Prostate gland (tissue), 2 donors: ENCODE data around the gene PPM1G. TPM values are rescaled to one million over a fixed set of nuclear protein-coding genes. Genes with fewer than 3 reads are reported as not detected.

Source experiments
- DNase-seq: peaks from one replicate; pipeline ENCODE4 v3.0.0-alpha.2; 2019; ENCODE audit warnings: low spot score
- H3K27ac ChIP-seq, 2 donors: fragments of 200-600 bp; sonication (generic); 2 replicates each; pipeline ENCODE4 v1.5.1; 2017 to 2019
- H3K27me3 ChIP-seq: fragments of 200-600 bp; sonication (generic); replicated peaks from 2 replicates; pipeline ENCODE4 v1.5.1; 2019; ENCODE audit not compliant: insufficient read depth
- H3K36me3 ChIP-seq, 2 donors: fragments of 200-600 bp; sonication (generic); 1 replicate in 1 of 2; 2 replicates in 1 of 2; pipeline versions ENCODE4 v1.5.1 to v1.8.1; 2017 to 2019
- H3K4me1 ChIP-seq: fragments of 200-600 bp; sonication (generic); replicated peaks from 2 replicates; pipeline ENCODE4 v1.5.1; 2019
- H3K4me3 ChIP-seq, 2 donors: fragments of 200-600 bp; sonication (generic); 2 replicates each; pipeline ENCODE4 v1.5.1; 2017 to 2019
- H3K9me3 ChIP-seq: fragments of 200-600 bp; sonication (generic); 2 replicates; pipeline ENCODE4 v1.5.1; 2017
- POLR2A ChIP-seq: fragments of 450-650 bp; IDR thresholded peaks from one replicate; pipeline ENCODE4 v1.6.1; 2016; ENCODE audit warnings: antibody characterized with exemption, mild to moderate bottlenecking
- POLR2AphosphoS5 ChIP-seq: sonication (generic); formaldehyde crosslinking; IDR thresholded peaks from one replicate; pipeline ENCODE4 v1.6.1; 2017; ENCODE audit warnings: antibody characterized with exemption
- WGBS: methylation state at CpG from one replicate; pipeline ENCODE4 v1.1.5; 2018; 5-methylcytosine and 5-hydroxymethylcytosine counted together
- intact Hi-C: fragments of 100-400 bp; cut with DNase I; formaldehyde crosslinking; loops from one replicate; pipeline ENCODE4 v1.14.2; 2022
- total RNA-seq, 2 donors: library from RNA; depleted of rRNA; stranded (reverse); fragments of >200 nt; gene quantifications; one replicate each; pipeline ENCODE4 v1.1.0, GENCODE V29; 2016
- TF ChIP-seq, protein P1 (sequence below), 4 experiments: fragments of 200-600 bp in 2 of 4; fragments of 450-650 bp in 2 of 4; sonication (generic) in 2 of 4; IDR thresholded peaks; 1 replicate in 3 of 4; 2 replicates in 1 of 4; pipeline ENCODE4 v1.5.1; 2016 to 2019; ENCODE audit warnings: antibody characterized with exemption in 4 of 4, mild to moderate bottlenecking in 2 of 4, moderate library complexity in 2 of 4

Gene PPM1G
- total RNA-seq, 2 donors from 2014 or later = 57.2 to 65.4 TPM

DNA sequence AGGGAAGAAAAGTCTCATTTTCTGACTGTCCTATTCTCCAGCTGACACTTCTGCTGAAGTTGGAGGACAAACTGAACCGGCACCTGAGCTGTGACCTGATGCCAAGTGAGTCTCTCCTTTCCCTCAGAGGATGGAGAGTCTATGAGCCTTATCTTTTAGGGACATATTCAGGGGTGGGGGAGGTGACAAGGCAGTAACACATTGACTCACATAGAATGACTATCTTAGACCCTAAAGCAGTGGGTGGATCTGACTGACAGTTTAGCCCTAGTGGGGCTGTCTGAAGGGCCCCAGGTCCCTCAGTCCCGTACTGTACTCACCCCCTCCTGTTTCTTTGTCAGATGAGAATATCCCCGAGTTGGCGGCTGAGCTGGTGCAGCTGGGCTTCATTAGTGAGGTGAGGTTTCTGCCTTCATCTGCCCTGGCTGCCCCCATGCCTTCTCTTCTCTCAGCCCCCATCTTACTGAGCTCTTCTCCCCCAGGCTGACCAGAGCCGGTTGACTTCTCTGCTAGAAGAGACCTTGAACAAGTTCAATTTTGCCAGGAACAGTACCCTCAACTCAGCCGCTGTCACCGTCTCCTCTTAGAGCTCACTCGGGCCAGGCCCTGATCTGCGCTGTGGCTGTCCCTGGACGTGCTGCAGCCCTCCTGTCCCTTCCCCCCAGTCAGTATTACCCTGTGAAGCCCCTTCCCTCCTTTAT lies 32.0 kb upstream of the PPM1G start:
- Histone ChIP-seq H3K9me3 (no peaks in the 10 kb centered on the region), H3K27me3 (no peaks in the 10 kb centered on the region), H3K4me3 (no peak overlapping the region), H3K4me1 (peaks cover 3% of the 10 kb centered on the region), H3K36me3 (peaks cover 15 to 33% of the 10 kb centered on the region in 2 donors), H3K27ac (peak overlapping the region in 1 of 2 donors; percentile 83)
- no peak for DNase-seq
- no peak for TF ChIP-seq POLR2AphosphoS5
- TF ChIP-seq, protein P1, sequence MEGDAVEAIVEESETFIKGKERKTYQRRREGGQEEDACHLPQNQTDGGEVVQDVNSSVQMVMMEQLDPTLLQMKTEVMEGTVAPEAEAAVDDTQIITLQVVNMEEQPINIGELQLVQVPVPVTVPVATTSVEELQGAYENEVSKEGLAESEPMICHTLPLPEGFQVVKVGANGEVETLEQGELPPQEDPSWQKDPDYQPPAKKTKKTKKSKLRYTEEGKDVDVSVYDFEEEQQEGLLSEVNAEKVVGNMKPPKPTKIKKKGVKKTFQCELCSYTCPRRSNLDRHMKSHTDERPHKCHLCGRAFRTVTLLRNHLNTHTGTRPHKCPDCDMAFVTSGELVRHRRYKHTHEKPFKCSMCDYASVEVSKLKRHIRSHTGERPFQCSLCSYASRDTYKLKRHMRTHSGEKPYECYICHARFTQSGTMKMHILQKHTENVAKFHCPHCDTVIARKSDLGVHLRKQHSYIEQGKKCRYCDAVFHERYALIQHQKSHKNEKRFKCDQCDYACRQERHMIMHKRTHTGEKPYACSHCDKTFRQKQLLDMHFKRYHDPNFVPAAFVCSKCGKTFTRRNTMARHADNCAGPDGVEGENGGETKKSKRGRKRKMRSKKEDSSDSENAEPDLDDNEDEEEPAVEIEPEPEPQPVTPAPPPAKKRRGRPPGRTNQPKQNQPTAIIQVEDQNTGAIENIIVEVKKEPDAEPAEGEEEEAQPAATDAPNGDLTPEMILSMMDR (IDR thresholded peaks at IDR 0.05) = no peak
- no peak for TF ChIP-seq POLR2A
- intact Hi-C loops = no loop called here
- 80% methylated on average over 10 of the region's 10 CpGs for WGBS

DNA sequence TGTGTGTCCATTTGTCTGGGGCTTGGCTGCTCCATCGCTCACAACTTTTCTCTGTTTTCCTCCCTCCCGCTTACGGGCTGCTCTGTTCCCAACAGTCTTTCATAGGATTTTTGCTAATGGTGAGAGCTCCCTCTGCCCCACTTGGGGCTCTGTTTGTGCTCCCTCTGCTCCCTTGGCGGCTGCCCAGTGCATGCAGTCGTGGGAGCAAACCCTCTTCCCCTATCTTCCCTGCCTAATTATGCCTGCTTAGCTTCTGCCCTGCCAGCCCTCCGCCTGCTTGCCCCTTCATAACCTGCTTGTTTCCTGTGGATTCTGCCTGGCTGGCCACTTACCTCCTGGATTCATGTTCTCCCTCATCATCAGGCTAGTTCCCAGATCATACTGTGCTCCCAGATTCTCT lies 26.2 kb upstream of the PPM1G start:
- no peak overlapping the region for H3K27ac ChIP-seq
- TF ChIP-seq POLR2A = no peak
- TF ChIP-seq, protein P1 (IDR thresholded peaks at IDR 0.05) = no peak
- no peak for TF ChIP-seq POLR2AphosphoS5
- WGBS = 90% methylated on average over 6 of the region's 6 CpGs

DNA sequence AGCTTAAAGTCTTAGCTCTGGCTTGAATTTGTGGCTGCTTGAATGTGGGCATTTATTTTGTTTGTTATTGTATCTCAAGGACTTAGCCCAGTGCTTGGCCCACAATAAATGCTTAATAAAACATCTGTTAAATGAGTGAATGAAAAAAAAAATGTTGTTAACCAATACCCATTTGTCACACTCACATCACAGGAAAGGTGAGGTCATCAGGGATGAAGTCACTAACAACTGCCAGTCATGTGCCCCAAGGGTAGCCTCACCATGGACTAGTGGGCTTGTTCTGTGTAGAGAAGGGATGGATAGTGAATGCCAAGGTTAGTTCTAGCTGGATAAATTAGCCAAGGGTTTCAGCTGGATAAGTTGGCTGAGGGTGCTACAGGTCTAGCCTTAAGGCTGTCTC lies 22.0 kb upstream of the PPM1G start:
- Histone ChIP-seq H3K9me3 (no peaks in the 10 kb centered on the region), H3K36me3 (peaks cover 0 to 15% of the 10 kb centered on the region in 2 donors), H3K4me3 (no peak overlapping the region), H3K27ac (no peak overlapping the region), H3K4me1 (peaks cover 4% of the 10 kb centered on the region), H3K27me3 (no peaks in the 10 kb centered on the region)
- intact Hi-C loops = no loop called here
- TF ChIP-seq POLR2A (no peak), POLR2AphosphoS5 (no peak)
- TF ChIP-seq, protein P1 (IDR thresholded peaks at IDR 0.05) = no peak
- DNase-seq = no peak

More for the DNA sequence above, 26.2 kb upstream of the PPM1G start:
- H3K9me3 ChIP-seq = no peaks in the 10 kb centered on the region
- peaks cover 4% of the 10 kb centered on the region for H3K4me1 ChIP-seq
- H3K4me3 ChIP-seq = no peak overlapping the region
- no peaks in the 10 kb centered on the region for H3K27me3 ChIP-seq
- intact Hi-C loops = no loop called here
- DNase-seq = no peak
- peaks cover 9 to 38% of the 10 kb centered on the region in 2 donors for H3K36me3 ChIP-seq

- Histone ChIP-seq H3K36me3 (peaks cover 0 to 8% of the 10 kb centered on the region in 2 donors), H3K27ac (peak overlapping the region; percentile 99 to 100), H3K4me3 (peak overlapping the region; percentile 97 to 98), H3K27me3 (no peaks in the 10 kb centered on the region), H3K9me3 (no peaks in the 10 kb centered on the region), H3K4me1 (peaks cover 4% of the 10 kb centered on the region)
- TF ChIP-seq POLR2A (peak; percentile 39), POLR2AphosphoS5 (no peak)
- TF ChIP-seq, protein P1 (IDR thresholded peaks at IDR 0.05) = no peak
- intact Hi-C loops = loop anchor here (2.0 kb wide), 1 partner anchor 20 kb away; the partner anchor contains the start of gene PPM1G
- DNase-seq = peak; percentile 75
- 1% methylated on average over 19 of the region's 51 CpGs for WGBS
Measured at GRCh38 chr2:27428978-27429541, 19.7 kb upstream of the PPM1G start.
